Measurements from ENCODE around the gene C1orf159.
"Not testable (repeated sequence)": the region's sequence is repeated elsewhere in the genome, so short reads cannot be mapped to it uniquely, and the experiment has no call there.

Gene C1orf159

DNA sequence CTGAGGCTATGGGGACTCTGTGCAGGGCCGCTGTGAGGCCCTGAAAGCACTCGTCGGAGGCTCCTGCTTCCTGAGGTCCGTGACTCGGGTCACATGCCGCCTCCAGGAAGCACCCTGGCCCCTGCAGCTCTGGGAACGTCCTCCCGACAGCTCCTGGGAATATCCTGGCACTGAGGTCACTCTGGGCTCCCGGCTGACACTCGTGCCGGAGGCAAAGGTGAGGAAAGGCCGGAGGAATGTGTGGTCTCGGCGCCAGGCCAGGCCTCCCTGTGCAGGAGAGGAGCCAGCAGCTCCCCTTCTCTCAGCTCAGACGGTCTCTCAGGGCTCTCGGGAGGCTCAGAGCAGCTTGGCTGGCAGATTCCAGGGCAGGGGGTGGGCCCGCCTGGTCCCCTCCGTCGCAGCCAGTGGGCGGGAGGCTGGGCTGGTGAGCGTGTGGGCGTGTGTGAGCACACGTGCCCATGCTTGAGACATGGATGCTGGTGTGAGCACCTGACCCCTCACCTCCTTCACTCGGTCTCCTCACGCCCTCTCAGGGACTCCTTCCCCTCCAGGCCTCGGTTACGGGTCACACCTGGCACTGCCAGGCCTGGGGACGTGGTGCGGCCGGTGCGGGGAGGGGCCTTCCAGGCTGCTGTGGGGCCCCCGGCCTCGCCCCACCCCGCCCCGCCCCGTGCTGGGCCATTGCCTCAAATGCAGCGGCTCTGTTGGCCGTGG is 36.3 kb downstream of the C1orf159 start:
- H2AFZ ChIP-seq = peak overlapping the region; percentile 80
- H3K9me3 ChIP-seq (ENCODE audit: control insufficient read depth, low read length) = no peaks in the 10 kb centered on the region
- H3K27ac ChIP-seq = peak overlapping the region; percentile 29
- peak overlapping the region; percentile 90 for H3K4me2 ChIP-seq (ENCODE audit: low read length)
- H3K9ac ChIP-seq = no peak overlapping the region
- H3K79me2 ChIP-seq = no peaks in the 10 kb centered on the region
- no peaks in the 10 kb centered on the region for H3K36me3 ChIP-seq (ENCODE audit: control insufficient read depth, insufficient read depth, low read length)
- H3K4me3 ChIP-seq (ENCODE audit: low read depth, low read length) = peak overlapping the region; percentile 53
- TF ChIP-seq, protein P1, sequence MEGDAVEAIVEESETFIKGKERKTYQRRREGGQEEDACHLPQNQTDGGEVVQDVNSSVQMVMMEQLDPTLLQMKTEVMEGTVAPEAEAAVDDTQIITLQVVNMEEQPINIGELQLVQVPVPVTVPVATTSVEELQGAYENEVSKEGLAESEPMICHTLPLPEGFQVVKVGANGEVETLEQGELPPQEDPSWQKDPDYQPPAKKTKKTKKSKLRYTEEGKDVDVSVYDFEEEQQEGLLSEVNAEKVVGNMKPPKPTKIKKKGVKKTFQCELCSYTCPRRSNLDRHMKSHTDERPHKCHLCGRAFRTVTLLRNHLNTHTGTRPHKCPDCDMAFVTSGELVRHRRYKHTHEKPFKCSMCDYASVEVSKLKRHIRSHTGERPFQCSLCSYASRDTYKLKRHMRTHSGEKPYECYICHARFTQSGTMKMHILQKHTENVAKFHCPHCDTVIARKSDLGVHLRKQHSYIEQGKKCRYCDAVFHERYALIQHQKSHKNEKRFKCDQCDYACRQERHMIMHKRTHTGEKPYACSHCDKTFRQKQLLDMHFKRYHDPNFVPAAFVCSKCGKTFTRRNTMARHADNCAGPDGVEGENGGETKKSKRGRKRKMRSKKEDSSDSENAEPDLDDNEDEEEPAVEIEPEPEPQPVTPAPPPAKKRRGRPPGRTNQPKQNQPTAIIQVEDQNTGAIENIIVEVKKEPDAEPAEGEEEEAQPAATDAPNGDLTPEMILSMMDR (IDR thresholded peaks at IDR 0.05) = no peak
- no peaks in the 10 kb centered on the region for H3K4me1 ChIP-seq
- H3K27me3 ChIP-seq (ENCODE audit: control insufficient read depth, insufficient read depth, low read length) = no peaks in the 10 kb centered on the region

DNA sequence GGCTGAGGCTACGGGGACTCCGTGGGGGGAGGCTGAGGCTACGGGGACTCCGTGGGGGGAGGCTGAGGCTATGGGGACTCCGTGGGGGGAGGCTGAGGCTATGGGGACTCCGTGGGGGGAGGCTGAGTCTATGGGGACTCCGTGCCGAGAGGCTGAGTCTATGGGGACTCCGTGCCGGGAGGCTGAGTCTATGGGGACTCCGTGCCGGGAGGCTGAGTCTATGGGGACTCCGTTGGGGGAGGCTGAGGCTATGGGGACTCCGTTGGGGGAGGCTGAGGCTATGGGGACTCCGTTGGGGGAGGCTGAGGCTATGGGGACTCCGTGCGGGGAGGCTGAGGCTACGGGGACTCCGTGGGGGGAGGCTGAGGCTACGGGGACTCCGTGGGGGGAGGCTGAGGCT is 38.5 kb downstream of the C1orf159 start:
- not testable (repeated sequence) for H3K4me3 ChIP-seq (ENCODE audit: low read depth, low read length); H3K4me2 ChIP-seq (ENCODE audit: low read length); H3K9ac ChIP-seq; H3K9me3 ChIP-seq (ENCODE audit: control insufficient read depth, low read length); H3K27ac ChIP-seq; H3K79me2 ChIP-seq; H3K4me1 ChIP-seq; H3K36me3 ChIP-seq (ENCODE audit: control insufficient read depth, insufficient read depth, low read length); H2AFZ ChIP-seq; H3K27me3 ChIP-seq (ENCODE audit: control insufficient read depth, insufficient read depth, low read length)

DNA sequence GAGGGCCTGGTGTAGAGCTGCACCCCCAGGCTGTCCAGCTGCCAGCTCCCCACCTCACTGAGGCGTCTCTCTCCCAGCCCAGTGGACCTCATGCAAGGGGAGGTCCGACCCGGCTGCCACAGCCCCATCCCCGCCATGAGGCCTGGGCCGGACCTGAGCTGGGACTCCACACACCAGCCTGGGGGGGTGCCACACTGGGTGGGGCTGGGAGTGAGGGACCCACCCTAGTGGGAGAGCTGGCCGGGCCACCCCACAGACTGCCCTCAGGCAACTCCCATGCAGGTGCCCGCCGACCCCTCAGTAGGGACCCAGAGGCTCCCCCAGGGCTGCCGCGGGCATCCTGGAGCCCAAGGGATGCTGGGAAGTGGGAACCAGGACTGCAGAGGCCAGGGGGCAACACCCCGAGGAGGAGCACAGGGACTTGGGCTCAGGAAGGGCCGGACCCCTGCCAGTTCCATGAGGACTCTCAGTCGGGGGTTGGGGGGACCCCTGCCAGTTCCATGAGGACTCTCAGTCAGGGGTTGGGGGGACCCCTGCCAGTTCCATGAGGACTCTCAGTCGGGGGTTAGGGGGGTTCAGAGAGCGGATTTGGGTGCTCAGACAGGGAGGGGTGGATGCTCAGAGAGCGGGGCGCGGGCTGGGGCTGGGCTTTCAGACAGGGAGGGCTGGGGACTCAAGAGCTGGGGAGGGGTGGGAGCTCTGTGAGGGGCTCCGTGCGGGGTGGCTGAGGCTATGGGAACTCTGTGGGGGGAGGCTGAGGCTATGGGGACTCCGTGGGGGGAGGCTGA is 40.5 kb downstream of the C1orf159 start:
- TF ChIP-seq, protein P1 (IDR thresholded peaks at IDR 0.05) = no peak
- Histone ChIP-seq H3K4me2 (ENCODE audit: low read length) (no peak overlapping the region), H3K79me2 (no peaks in the 10 kb centered on the region), H3K4me1 (no peaks in the 10 kb centered on the region), H3K9ac (no peak overlapping the region), H3K4me3 (ENCODE audit: low read depth, low read length) (no peak overlapping the region), H3K9me3 (ENCODE audit: control insufficient read depth, low read length) (no peaks in the 10 kb centered on the region), H3K36me3 (ENCODE audit: control insufficient read depth, insufficient read depth, low read length) (no peaks in the 10 kb centered on the region), H2AFZ (no peak overlapping the region), H3K27ac (no peak overlapping the region), H3K27me3 (ENCODE audit: control insufficient read depth, insufficient read depth, low read length) (no peaks in the 10 kb centered on the region)

DNA sequence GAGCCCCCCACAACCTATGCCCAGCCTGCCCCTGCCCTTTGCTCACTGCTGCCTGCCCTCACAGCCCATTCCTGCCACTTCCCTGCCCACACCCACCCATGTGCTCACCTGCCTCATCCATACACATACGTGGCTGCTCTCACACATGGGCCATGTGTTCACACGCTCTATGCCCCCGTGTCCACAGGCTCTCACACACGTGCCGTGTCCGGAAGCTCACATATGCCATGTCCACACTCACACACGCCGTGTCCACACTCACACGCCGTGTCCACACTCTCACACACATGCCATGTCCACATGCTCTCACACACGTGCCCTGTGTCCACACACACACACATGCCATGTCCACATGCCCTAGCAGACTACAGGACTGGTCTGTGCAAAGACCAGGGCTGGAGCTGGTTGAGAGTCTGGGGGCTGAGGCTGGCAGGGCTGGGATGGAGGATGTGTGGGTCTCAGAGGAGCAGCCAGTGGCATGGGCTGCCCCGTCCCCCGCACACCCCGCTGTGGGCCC is 41.2 kb downstream of the C1orf159 start:
- H3K79me2 ChIP-seq = no peaks in the 10 kb centered on the region
- no peak overlapping the region for H3K9ac ChIP-seq
- peaks cover 2% of the 10 kb centered on the region for H3K4me1 ChIP-seq
- H3K27ac ChIP-seq = no peak overlapping the region
- no peak overlapping the region for H3K4me2 ChIP-seq (ENCODE audit: low read length)
- no peak overlapping the region for H2AFZ ChIP-seq
- H3K9me3 ChIP-seq (ENCODE audit: control insufficient read depth, low read length) = no peaks in the 10 kb centered on the region
- no peaks in the 10 kb centered on the region for H3K27me3 ChIP-seq (ENCODE audit: control insufficient read depth, insufficient read depth, low read length)
- no peaks in the 10 kb centered on the region for H3K36me3 ChIP-seq (ENCODE audit: control insufficient read depth, insufficient read depth, low read length)
- TF ChIP-seq, protein P1 (IDR thresholded peaks at IDR 0.05) = no peak
- H3K4me3 ChIP-seq (ENCODE audit: low read depth, low read length) = no peak overlapping the region

DNA sequence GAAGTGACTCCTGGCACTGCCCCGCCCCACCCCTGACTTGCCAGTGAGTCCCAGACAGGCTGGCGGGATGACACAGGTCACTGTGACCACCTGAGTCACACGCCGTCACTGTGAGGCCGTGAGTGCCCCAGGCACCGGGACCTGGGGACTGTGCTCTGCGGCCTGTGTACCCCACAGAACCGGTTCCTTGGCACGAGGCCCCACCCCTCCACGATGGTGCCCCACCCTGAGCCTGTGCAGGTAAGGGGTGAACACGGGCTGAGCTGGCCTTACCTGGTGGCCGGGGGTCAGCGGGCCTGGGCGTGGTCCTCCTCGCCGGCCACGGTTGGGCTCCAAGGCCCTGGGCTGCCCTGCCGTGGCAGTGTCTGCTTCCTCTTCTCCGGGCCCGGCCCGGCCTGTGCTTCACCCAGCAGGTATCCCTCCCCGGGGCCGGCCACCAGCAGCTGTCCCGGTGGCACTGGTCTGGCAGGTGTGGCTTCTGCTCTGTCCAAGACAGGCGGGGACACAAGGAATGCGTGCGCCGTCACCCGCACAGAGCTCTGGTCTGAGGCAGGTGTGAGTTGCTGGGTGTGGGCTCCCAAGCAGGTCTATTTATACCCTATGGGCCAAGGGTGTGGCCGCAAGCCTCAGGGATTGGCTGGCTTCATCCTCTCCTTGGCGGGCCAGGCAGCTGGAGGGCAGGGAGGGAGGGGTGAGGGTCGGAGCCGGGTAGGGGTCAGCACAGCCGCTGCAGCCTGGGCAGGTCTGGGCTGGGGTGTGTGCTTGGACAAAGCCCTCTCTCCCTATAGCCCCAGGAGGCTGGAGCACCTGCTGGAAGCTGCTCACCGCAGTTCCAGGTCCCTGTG is 41.9 kb downstream of the C1orf159 start, which contains the start of gene RNF223:
TSS of gene RNF223 (minus strand) at position 564 of the 845 bp plus-strand sequence. CDS start 1,740 bp downstream, outside the sequence.
- Histone ChIP-seq H3K9me3 (ENCODE audit: control insufficient read depth, low read length) (no peaks in the 10 kb centered on the region), H2AFZ (no peak within 1 kb of the TSS), H3K27ac (no peak within 1 kb of the TSS), H3K79me2 (no peaks in the 10 kb centered on the region), H3K9ac (no peak within 1 kb of the TSS), H3K4me3 (ENCODE audit: low read depth, low read length) (no peak within 1 kb of the TSS), H3K27me3 (ENCODE audit: control insufficient read depth, insufficient read depth, low read length) (no peaks in the 10 kb centered on the region), H3K4me1 (peaks cover 3% of the 10 kb centered on the region), H3K4me2 (ENCODE audit: low read length) (no peak within 1 kb of the TSS), H3K36me3 (ENCODE audit: control insufficient read depth, insufficient read depth, low read length) (no peaks in the 10 kb centered on the region)
- TF ChIP-seq, protein P1 (IDR thresholded peaks at IDR 0.05) = no peak

Measured in parathyroid adenoma (tissue), 2 donors.